Measurements from ENCODE around the gene DCDC1. TPM values are rescaled to one million over a fixed set of nuclear protein-coding genes. Genes with fewer than 3 reads are reported as not detected.

Gene DCDC1
- total and polyA plus RNA-seq, 9 of the 15 experiments (the other 6 are each of a cell fraction or from before 2014, with no cell fraction given): 0.05 to 0.18 (median 0.08) TPM; not detected in 3

- TF ChIP-seq, protein P1, sequence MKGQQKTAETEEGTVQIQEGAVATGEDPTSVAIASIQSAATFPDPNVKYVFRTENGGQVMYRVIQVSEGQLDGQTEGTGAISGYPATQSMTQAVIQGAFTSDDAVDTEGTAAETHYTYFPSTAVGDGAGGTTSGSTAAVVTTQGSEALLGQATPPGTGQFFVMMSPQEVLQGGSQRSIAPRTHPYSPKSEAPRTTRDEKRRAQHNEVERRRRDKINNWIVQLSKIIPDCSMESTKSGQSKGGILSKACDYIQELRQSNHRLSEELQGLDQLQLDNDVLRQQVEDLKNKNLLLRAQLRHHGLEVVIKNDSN (CRISPR knock-in tag; IDR thresholded peaks at IDR 0.05): no peak
- TF ChIP-seq BHLHE40 (IDR thresholded peaks at IDR 0.05; ENCODE audit: low read length) (no peak), FOXJ2 (tag; IDR thresholded peaks at IDR 0.05) (no peak)
Observed at GRCh38 chr11:31218847-31219246, 150.7 kb downstream of the DCDC1 start (continued).

DNA sequence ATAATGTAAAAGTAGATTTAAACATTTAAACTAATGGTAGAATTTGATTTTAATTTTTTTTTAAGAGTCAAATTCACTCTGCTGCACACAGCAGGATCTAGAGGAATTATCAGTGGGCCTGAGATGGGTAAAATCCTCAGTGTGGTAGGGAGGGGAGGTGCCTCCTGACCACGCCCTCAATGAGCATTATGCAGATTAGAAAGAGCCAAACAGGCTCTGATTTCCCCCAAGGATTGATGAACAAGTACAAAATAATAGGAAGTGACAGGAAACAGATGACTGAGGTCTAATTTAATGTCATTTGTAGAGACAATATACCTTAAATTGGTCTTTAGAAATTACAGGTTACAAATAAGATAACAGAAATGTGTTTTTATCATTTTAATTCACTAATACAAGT is 155.2 kb downstream of the DCDC1 start:
- H2AFZ ChIP-seq (ENCODE audit: low read depth, low read length): no peak overlapping the region
- no peak overlapping the region for H3K4me3 ChIP-seq
- ChIA-PET CTCF (ENCODE audit: low intra/inter-chr PET ratio) (no interaction called here), POLR2A (no interaction called here)
- H3K9me3 ChIP-seq (replicated peaks; ENCODE audit: control insufficient read depth, insufficient read depth, low read depth, low read length): no peaks in the 10 kb centered on the region
- intact Hi-C loops (cut with micrococcal nuclease): no loop called here
- H3K36me3 ChIP-seq (ENCODE audit: control insufficient read depth, insufficient read depth, low read length): no peaks in the 10 kb centered on the region
- H4K20me1 ChIP-seq (replicated peaks; ENCODE audit: control insufficient read depth, insufficient read depth, low read length): no peaks in the 10 kb centered on the region
- no peak overlapping the region for H3K4me2 ChIP-seq (ENCODE audit: insufficient read depth, low read length)
- no peaks in the 10 kb centered on the region for H3K79me2 ChIP-seq (ENCODE audit: control insufficient read depth, insufficient read depth, low read length)
- H3K4me1 ChIP-seq (replicated peaks in 1 of 2; ENCODE audit: control insufficient read depth in 2 of 2, insufficient read depth in 2 of 2, low read length in 2 of 2): no peaks in the 10 kb centered on the region
- no peaks in the 10 kb centered on the region for H3K9me1 ChIP-seq (ENCODE audit: control insufficient read depth, insufficient read depth, low read length)
- in situ Hi-C loops (cut with MboI): no loop called here
- no peaks in the 10 kb centered on the region for H3K27me3 ChIP-seq (ENCODE audit: control insufficient read depth in 2 of 2, insufficient read depth in 2 of 2, low read length in 2 of 2)
- ATAC-seq (no peak), FAIRE-seq (no peak), DNase-seq (ENCODE audit: extremely low read depth in 1 of 4, low spot score in 3 of 4) (peak in 2 of 4 experiments; percentile 4 to 10)
- no peak for TF ChIP-seq ZNF445 (CRISPR knock-in tag; IDR thresholded peaks at IDR 0.05; ENCODE audit: low read depth)
- no peak for TF ChIP-seq ZFX (CRISPR knock-in tag; IDR thresholded peaks at IDR 0.05)
- no peak for TF ChIP-seq SP1 (CRISPR knock-in tag; IDR thresholded peaks at IDR 0.05)
- TF ChIP-seq NFIC (IDR thresholded peaks at IDR 0.05): no peak
- no peak for TF ChIP-seq ZNF311 (CRISPR knock-in tag; IDR thresholded peaks at IDR 0.05)
- no peak for TF ChIP-seq CREM (IDR thresholded peaks at IDR 0.05; ENCODE audit: low read depth)
- TF ChIP-seq ETV6 (IDR thresholded peaks at IDR 0.05; ENCODE audit: borderline replicate concordance in 1 of 2, low read depth in 2 of 2, low read length in 1 of 2): no peak
- TF ChIP-seq ETV6 (CRISPR knock-in tag; IDR thresholded peaks at IDR 0.05; ENCODE audit: borderline replicate concordance): no peak
- no peak for TF ChIP-seq CLOCK (CRISPR knock-in tag; IDR thresholded peaks at IDR 0.05; ENCODE audit: borderline replicate concordance)
- no peak for TF ChIP-seq ZFP30 (CRISPR knock-in tag; IDR thresholded peaks at IDR 0.05; ENCODE audit: borderline replicate concordance)
- TF ChIP-seq, protein P2, sequence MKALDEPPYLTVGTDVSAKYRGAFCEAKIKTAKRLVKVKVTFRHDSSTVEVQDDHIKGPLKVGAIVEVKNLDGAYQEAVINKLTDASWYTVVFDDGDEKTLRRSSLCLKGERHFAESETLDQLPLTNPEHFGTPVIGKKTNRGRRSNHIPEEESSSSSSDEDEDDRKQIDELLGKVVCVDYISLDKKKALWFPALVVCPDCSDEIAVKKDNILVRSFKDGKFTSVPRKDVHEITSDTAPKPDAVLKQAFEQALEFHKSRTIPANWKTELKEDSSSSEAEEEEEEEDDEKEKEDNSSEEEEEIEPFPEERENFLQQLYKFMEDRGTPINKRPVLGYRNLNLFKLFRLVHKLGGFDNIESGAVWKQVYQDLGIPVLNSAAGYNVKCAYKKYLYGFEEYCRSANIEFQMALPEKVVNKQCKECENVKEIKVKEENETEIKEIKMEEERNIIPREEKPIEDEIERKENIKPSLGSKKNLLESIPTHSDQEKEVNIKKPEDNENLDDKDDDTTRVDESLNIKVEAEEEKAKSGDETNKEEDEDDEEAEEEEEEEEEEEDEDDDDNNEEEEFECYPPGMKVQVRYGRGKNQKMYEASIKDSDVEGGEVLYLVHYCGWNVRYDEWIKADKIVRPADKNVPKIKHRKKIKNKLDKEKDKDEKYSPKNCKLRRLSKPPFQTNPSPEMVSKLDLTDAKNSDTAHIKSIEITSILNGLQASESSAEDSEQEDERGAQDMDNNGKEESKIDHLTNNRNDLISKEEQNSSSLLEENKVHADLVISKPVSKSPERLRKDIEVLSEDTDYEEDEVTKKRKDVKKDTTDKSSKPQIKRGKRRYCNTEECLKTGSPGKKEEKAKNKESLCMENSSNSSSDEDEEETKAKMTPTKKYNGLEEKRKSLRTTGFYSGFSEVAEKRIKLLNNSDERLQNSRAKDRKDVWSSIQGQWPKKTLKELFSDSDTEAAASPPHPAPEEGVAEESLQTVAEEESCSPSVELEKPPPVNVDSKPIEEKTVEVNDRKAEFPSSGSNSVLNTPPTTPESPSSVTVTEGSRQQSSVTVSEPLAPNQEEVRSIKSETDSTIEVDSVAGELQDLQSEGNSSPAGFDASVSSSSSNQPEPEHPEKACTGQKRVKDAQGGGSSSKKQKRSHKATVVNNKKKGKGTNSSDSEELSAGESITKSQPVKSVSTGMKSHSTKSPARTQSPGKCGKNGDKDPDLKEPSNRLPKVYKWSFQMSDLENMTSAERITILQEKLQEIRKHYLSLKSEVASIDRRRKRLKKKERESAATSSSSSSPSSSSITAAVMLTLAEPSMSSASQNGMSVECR (CRISPR knock-in tag; IDR thresholded peaks at IDR 0.05): no peak
- no peak for TF ChIP-seq JUNB (CRISPR knock-in tag; conservative IDR thresholded peaks at IDR 0.05)
- BruUV-seq (replicated peaks): no TSS peak
- H3K27ac ChIP-seq (ENCODE audit: extremely low read depth, low read depth, low read length): no peak overlapping the region
- WGBS (ENCODE audit: insufficient coverage, low coverage, missing lambda C conversion rate): 8% methylated on average over 1 of the region's 1 CpG
- no peak overlapping the region for H3K9ac ChIP-seq (ENCODE audit: insufficient read depth in 1 of 2, low read depth in 2 of 2, low read length in 2 of 2)

All from K562 (cell line).